NB4 (cell line): Measurements from ENCODE around the gene PATJ.

Experiments used
- MAX ChIP-seq: IDR thresholded peaks from 2 replicates; pipeline ENCODE4 v1.6.1; 2011; ENCODE audit warnings: low read depth, low read length
- POLR2A ChIP-seq: IDR thresholded peaks from 2 replicates; pipeline ENCODE4 v1.6.1; 2011; ENCODE audit warnings: mild to moderate bottlenecking; ENCODE audit not compliant: insufficient read length; ENCODE audit errors: extremely low read depth
- TF ChIP-seq, protein P1 (sequence below): IDR thresholded peaks from one replicate; pipeline ENCODE4 v1.5.1; 2012; ENCODE audit warnings: low read depth, low read length

GRCh38 chr1:61930116-61930645 is 187.9 kb downstream of the PATJ start:
- TF ChIP-seq, protein P1, sequence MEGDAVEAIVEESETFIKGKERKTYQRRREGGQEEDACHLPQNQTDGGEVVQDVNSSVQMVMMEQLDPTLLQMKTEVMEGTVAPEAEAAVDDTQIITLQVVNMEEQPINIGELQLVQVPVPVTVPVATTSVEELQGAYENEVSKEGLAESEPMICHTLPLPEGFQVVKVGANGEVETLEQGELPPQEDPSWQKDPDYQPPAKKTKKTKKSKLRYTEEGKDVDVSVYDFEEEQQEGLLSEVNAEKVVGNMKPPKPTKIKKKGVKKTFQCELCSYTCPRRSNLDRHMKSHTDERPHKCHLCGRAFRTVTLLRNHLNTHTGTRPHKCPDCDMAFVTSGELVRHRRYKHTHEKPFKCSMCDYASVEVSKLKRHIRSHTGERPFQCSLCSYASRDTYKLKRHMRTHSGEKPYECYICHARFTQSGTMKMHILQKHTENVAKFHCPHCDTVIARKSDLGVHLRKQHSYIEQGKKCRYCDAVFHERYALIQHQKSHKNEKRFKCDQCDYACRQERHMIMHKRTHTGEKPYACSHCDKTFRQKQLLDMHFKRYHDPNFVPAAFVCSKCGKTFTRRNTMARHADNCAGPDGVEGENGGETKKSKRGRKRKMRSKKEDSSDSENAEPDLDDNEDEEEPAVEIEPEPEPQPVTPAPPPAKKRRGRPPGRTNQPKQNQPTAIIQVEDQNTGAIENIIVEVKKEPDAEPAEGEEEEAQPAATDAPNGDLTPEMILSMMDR = no peak
- TF ChIP-seq POLR2A = no peak
- no peak for TF ChIP-seq MAX
